Thymus (tissue), 11 donors: ENCODE results near the gene SORCS1. TPM values are rescaled to one million over a fixed set of nuclear protein-coding genes. Genes with fewer than 3 reads are reported as not detected.

Source experiments
- DNase-seq, 9 donors: peaks; one replicate each; pipeline ENCODE4 v3.0.0-alpha.2; 2013; ENCODE audit warnings: low spot score in 9 of 9, low read depth in 6 of 9, missing footprints in 1 of 9
- H3K27ac ChIP-seq, 2 donors: one replicate each; pipeline ENCODE4 v1.5.1; 2013; ENCODE audit warnings: control low read depth in 1 of 2, low read depth in 1 of 2, low read length in 1 of 2, mild to moderate bottlenecking in 1 of 2, moderate library complexity in 1 of 2
- H3K27me3 ChIP-seq, 2 donors: one replicate each; pipeline ENCODE4 v1.5.1; 2013; ENCODE audit warnings: low read length in 1 of 2; ENCODE audit not compliant: control insufficient read depth in 2 of 2, insufficient read depth in 1 of 2
- H3K36me3 ChIP-seq, 2 donors: one replicate each; pipeline ENCODE4 v1.5.1; 2013; ENCODE audit warnings: low read length in 1 of 2, mild to moderate bottlenecking in 1 of 2, moderate library complexity in 1 of 2; ENCODE audit not compliant: control insufficient read depth in 2 of 2, insufficient read depth in 2 of 2
- H3K4me1 ChIP-seq, 2 donors: one replicate each; pipeline ENCODE4 v1.5.1; 2013; ENCODE audit warnings: low read length in 2 of 2; ENCODE audit not compliant: control insufficient read depth in 2 of 2, insufficient read depth in 2 of 2
- H3K4me3 ChIP-seq, 2 donors: one replicate each; pipeline ENCODE4 v1.5.1; 2013; ENCODE audit warnings: low read length in 2 of 2, control low read depth in 1 of 2, mild to moderate bottlenecking in 1 of 2
- H3K9me3 ChIP-seq, 2 donors: one replicate each; pipeline ENCODE4 v1.5.1; 2013; ENCODE audit warnings: low read length in 1 of 2, mild to moderate bottlenecking in 1 of 2; ENCODE audit not compliant: control insufficient read depth in 2 of 2, insufficient read depth in 1 of 2
- WGBS: extraction: QIAGEN DNeasy Blood & Tissue Kit; methylation state at CpG from one replicate; pipeline ENCODE4 v1.1.7; 2013; 5-methylcytosine and 5-hydroxymethylcytosine counted together
- polyA plus RNA-seq: library from polyadenylated mRNA; stranded (reverse); fragments of 200-250 nt; gene quantifications from one replicate; pipeline ENCODE4 v1.2.3, GENCODE V29; 2013
- total RNA-seq: library from RNA; stranded (reverse); fragments of 120-200 nt; gene quantifications from one replicate; pipeline ENCODE4 v1.2.4, GENCODE V29; 2013
- donor health status: healthy.

The SORCS1 gene
- total and polyA plus RNA-seq, 2 donors = 1.1 to 3.6 TPM

- Histone ChIP-seq H3K36me3 (no peaks in the 10 kb centered on the region), H3K27ac (no peak overlapping the region), H3K9me3 (no peaks in the 10 kb centered on the region), H3K4me1 (no peaks in the 10 kb centered on the region), H3K4me3 (no peak overlapping the region), H3K27me3 (no peaks in the 10 kb centered on the region)
- no peak for DNase-seq
- 94% methylated on average over 2 of the region's 2 CpGs for WGBS
Observed at GRCh38 chr10:106534441-106534840, 630.1 kb downstream of the SORCS1 start.

GRCh38 chr10:106528702-106529101, 635.8 kb downstream of the SORCS1 start:
- 96% methylated on average over 2 of the region's 2 CpGs for WGBS
- no peaks in the 10 kb centered on the region for H3K36me3 ChIP-seq
- no peaks in the 10 kb centered on the region for H3K27me3 ChIP-seq
- no peaks in the 10 kb centered on the region for H3K4me1 ChIP-seq
- H3K9me3 ChIP-seq = no peaks in the 10 kb centered on the region
- DNase-seq = no peak
- H3K4me3 ChIP-seq = no peak overlapping the region
- H3K27ac ChIP-seq = no peak overlapping the region

- H3K4me1 ChIP-seq = no peaks in the 10 kb centered on the region
- H3K4me3 ChIP-seq = no peak overlapping the region
- H3K36me3 ChIP-seq = no peaks in the 10 kb centered on the region
- no peak for DNase-seq
- 93% methylated on average over 1 of the region's 1 CpG for WGBS
- no peak overlapping the region for H3K27ac ChIP-seq
- no peaks in the 10 kb centered on the region for H3K27me3 ChIP-seq
- H3K9me3 ChIP-seq = no peaks in the 10 kb centered on the region
Observed at GRCh38 chr10:106525835-106526234, 638.7 kb downstream of the SORCS1 start.
